ENCODE measurements around the gene TUT7.

Gene TUT7

DNA sequence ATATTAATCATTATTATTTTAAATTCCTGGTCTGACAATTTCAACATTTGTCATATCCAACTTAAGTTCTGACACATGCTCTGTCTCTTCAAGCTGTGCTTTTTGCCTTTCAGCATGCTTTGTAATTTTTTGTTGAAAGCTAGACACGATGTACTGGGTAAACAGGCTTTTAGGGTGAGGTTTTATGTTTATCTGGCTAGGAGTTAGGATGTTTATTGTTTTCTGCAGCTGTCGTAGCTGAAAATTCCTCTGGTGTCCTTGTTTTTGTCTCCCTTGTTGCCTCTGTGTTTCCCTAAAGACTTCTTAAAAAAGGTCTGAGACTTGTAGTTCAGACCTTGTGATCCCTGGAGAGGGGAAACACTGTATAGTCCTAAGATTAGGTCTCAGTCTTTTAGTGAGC lies 20.6 kb downstream of the TUT7 start:
- H3K36me3 ChIP-seq (replicated peaks; ENCODE audit: low read depth, low read length), result peaks cover 57% of the 10 kb centered on the region
- H3K4me2 ChIP-seq (ENCODE audit: low read length), result no peak overlapping the region
- H3K4me1 ChIP-seq (ENCODE audit: low read length), result peaks cover 18% of the 10 kb centered on the region
- no peak overlapping the region for H2AFZ ChIP-seq (ENCODE audit: low read depth, low read length)
- no peak for TF ChIP-seq EZH2phosphoT487 (IDR thresholded peaks at IDR 0.05; ENCODE audit: low read depth)
- TF ChIP-seq, protein P1, sequence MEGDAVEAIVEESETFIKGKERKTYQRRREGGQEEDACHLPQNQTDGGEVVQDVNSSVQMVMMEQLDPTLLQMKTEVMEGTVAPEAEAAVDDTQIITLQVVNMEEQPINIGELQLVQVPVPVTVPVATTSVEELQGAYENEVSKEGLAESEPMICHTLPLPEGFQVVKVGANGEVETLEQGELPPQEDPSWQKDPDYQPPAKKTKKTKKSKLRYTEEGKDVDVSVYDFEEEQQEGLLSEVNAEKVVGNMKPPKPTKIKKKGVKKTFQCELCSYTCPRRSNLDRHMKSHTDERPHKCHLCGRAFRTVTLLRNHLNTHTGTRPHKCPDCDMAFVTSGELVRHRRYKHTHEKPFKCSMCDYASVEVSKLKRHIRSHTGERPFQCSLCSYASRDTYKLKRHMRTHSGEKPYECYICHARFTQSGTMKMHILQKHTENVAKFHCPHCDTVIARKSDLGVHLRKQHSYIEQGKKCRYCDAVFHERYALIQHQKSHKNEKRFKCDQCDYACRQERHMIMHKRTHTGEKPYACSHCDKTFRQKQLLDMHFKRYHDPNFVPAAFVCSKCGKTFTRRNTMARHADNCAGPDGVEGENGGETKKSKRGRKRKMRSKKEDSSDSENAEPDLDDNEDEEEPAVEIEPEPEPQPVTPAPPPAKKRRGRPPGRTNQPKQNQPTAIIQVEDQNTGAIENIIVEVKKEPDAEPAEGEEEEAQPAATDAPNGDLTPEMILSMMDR (IDR thresholded peaks at IDR 0.05; ENCODE audit: low read depth, low read length), result no peak
- H3K27me3 ChIP-seq (ENCODE audit: low read depth, low read length), result no peaks in the 10 kb centered on the region
- no peak overlapping the region for H3K9ac ChIP-seq (ENCODE audit: low read length)
- H4K20me1 ChIP-seq (ENCODE audit: insufficient read depth, low read length), result no peaks in the 10 kb centered on the region
- no peaks in the 10 kb centered on the region for H3K9me3 ChIP-seq (ENCODE audit: insufficient read depth, low read length)
- H3K4me3 ChIP-seq (ENCODE audit: low read length), result no peak overlapping the region
- no peaks in the 10 kb centered on the region for H3K79me2 ChIP-seq (ENCODE audit: low read length)
- no peak overlapping the region for H3K27ac ChIP-seq (ENCODE audit: low read length)

DNA sequence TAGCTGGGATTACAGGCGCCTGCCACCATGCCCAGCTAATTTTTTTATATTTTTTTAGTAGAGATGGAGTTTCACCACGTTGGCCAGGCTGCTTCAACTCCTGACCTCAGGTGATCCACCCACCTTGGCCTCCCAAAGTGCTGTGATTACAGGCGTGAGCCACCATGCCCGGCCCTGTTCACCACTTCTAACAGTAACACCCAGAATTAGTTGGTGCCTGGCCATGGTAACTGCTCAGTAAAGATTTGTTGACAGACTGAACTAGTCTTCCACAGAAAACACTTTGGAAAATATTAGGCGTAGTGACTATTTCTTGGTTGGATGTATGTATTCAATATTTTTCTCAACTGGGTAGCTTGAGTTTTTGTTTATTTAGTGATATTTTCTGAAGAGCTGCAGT lies 24.0 kb downstream of the TUT7 start:
- Histone ChIP-seq H3K9ac (ENCODE audit: low read length) (no peak overlapping the region), H3K4me2 (ENCODE audit: low read length) (no peak overlapping the region), H4K20me1 (ENCODE audit: insufficient read depth, low read length) (peaks cover 7% of the 10 kb centered on the region; the same call in 1 of the 2 replicates), H3K27me3 (ENCODE audit: low read depth, low read length) (no peaks in the 10 kb centered on the region), H2AFZ (ENCODE audit: low read depth, low read length) (no peak overlapping the region), H3K36me3 (replicated peaks; ENCODE audit: low read depth, low read length) (peaks cover 56% of the 10 kb centered on the region), H3K79me2 (ENCODE audit: low read length) (no peaks in the 10 kb centered on the region), H3K27ac (ENCODE audit: low read length) (no peak overlapping the region), H3K4me1 (ENCODE audit: low read length) (no peaks in the 10 kb centered on the region), H3K9me3 (ENCODE audit: insufficient read depth, low read length) (no peaks in the 10 kb centered on the region), H3K4me3 (ENCODE audit: low read length) (no peak overlapping the region)
- TF ChIP-seq, protein P1 (IDR thresholded peaks at IDR 0.05; ENCODE audit: low read depth, low read length), result no peak

DNA sequence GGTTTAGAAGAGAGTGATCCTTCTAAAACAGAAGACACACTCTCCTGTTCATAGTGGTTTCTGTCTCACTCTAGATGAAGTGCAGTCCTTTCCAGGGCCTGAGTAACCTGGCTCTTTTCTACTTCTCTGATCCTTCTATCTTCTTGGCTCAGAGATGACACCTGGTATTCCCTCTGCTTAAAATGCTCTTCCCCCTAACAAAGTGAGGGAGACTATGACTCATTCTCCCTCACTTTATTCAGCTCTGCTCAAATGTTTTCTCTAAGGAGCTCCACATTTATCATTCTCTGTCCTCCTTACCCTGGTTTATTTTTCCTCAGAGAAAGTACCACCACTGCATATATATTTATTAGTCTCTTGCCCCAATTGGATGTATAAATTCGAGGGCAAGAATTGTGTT lies 24.6 kb downstream of the TUT7 start:
- peaks cover 3% of the 10 kb centered on the region; the same call in 1 of the 2 replicates for H3K4me1 ChIP-seq (ENCODE audit: low read length)
- H3K36me3 ChIP-seq (replicated peaks; ENCODE audit: low read depth, low read length), result peaks cover 56% of the 10 kb centered on the region
- H3K4me2 ChIP-seq (ENCODE audit: low read length), result no peak overlapping the region
- no peak overlapping the region for H3K27ac ChIP-seq (ENCODE audit: low read length)
- H3K27me3 ChIP-seq (ENCODE audit: low read depth, low read length), result no peaks in the 10 kb centered on the region
- peaks cover 7% of the 10 kb centered on the region; the same call in 1 of the 2 replicates for H4K20me1 ChIP-seq (ENCODE audit: insufficient read depth, low read length)
- H3K79me2 ChIP-seq (ENCODE audit: low read length), result no peaks in the 10 kb centered on the region
- no peaks in the 10 kb centered on the region for H3K9me3 ChIP-seq (ENCODE audit: insufficient read depth, low read length)
- no peak overlapping the region for H3K9ac ChIP-seq (ENCODE audit: low read length)
- no peak overlapping the region for H2AFZ ChIP-seq (ENCODE audit: low read depth, low read length)
- TF ChIP-seq EZH2phosphoT487 (IDR thresholded peaks at IDR 0.05; ENCODE audit: low read depth), result no peak
- TF ChIP-seq, protein P1 (IDR thresholded peaks at IDR 0.05; ENCODE audit: low read depth, low read length), result no peak
- no peak overlapping the region for H3K4me3 ChIP-seq (ENCODE audit: low read length)

DNA sequence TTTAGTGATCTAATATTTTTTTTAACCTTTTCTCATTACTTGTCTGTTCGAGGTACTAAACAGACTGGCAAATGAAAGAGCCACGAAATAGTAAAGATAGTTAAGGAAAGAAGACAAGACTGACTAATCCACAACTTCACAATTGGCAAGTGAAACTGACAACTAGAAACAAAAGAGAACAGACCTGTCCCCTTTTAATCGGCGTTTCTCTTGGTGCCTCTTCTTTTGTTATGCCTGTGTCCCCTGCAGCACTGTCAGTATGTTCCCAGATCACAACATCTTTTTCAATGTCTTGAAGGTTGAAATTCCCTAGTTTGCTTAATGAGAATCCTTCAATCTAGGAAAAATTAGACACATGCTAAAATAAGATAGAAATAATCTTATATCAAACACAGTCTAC lies 26.1 kb downstream of the TUT7 start:
- Histone ChIP-seq H3K79me2 (ENCODE audit: low read length) (no peaks in the 10 kb centered on the region), H3K27me3 (ENCODE audit: low read depth, low read length) (no peaks in the 10 kb centered on the region), H3K36me3 (replicated peaks; ENCODE audit: low read depth, low read length) (peaks cover 55% of the 10 kb centered on the region), H3K4me1 (ENCODE audit: low read length) (peaks cover 10% of the 10 kb centered on the region; the same call in 1 of the 2 replicates), H3K4me2 (ENCODE audit: low read length) (no peak overlapping the region), H4K20me1 (ENCODE audit: insufficient read depth, low read length) (peaks cover 7% of the 10 kb centered on the region; the same call in 1 of the 2 replicates), H3K9ac (ENCODE audit: low read length) (no peak overlapping the region), H2AFZ (ENCODE audit: low read depth, low read length) (no peak overlapping the region), H3K9me3 (ENCODE audit: insufficient read depth, low read length) (no peaks in the 10 kb centered on the region), H3K27ac (ENCODE audit: low read length) (no peak overlapping the region), H3K4me3 (ENCODE audit: low read length) (no peak overlapping the region)
- TF ChIP-seq EZH2phosphoT487 (IDR thresholded peaks at IDR 0.05; ENCODE audit: low read depth), result no peak
- TF ChIP-seq, protein P1 (IDR thresholded peaks at IDR 0.05; ENCODE audit: low read depth, low read length), result no peak

Data from OCI-LY3 (cell line).